ENCODE results near the gene NDUFS5.
"Not testable (repeated sequence)": the region's sequence is repeated elsewhere in the genome, so short reads cannot be mapped to it uniquely, and the experiment has no call there.

Gene NDUFS5

GRCh38 chr1:39016604-39017171 is 9.5 kb upstream of the NDUFS5 start:
- DNase-seq: no peak

- DNase-seq: no peak
These were observed 8.9 kb upstream of the NDUFS5 start for GRCh38 chr1:39017266-39017665.

GRCh38 chr1:39020494-39020893 is 5.7 kb upstream of the NDUFS5 start:
- not testable (repeated sequence) for DNase-seq

- DNase-seq: no peak
These were observed 4.7 kb upstream of the NDUFS5 start for GRCh38 chr1:39021426-39021825.

GRCh38 chr1:39023140-39023539 is 3.0 kb upstream of the NDUFS5 start:
- DNase-seq: no peak

GRCh38 chr1:39026866-39027507 is 837 bp downstream of the NDUFS5 start:
- no peak for DNase-seq

- no peak for DNase-seq
These were observed 8.0 kb downstream of the NDUFS5 start for GRCh38 chr1:39034114-39034654.

GRCh38 chr1:39036678-39037077 is 10.5 kb downstream of the NDUFS5 start:
- DNase-seq: no peak

- no peak for DNase-seq
These were observed 17.4 kb downstream of the NDUFS5 start for GRCh38 chr1:39043513-39043912.

- no peak for DNase-seq
These were observed 18.6 kb downstream of the NDUFS5 start for GRCh38 chr1:39044762-39045161.

GRCh38 chr1:39045231-39045630 is 19.1 kb downstream of the NDUFS5 start:
- DNase-seq: no peak

- no peak for DNase-seq
These were observed 20.6 kb downstream of the NDUFS5 start for GRCh38 chr1:39046613-39047210.

GRCh38 chr1:39047374-39048229 is 21.5 kb downstream of the NDUFS5 start:
- no peak for DNase-seq

GRCh38 chr1:39048745-39049370 is 22.7 kb downstream of the NDUFS5 start:
- no peak for DNase-seq

- no peak for DNase-seq
These were observed 23.9 kb downstream of the NDUFS5 start for GRCh38 chr1:39050001-39050400.

- DNase-seq: not testable (repeated sequence)
These were observed 25.2 kb downstream of the NDUFS5 start for GRCh38 chr1:39051193-39051850.

- no peak for DNase-seq
These were observed 25.8 kb downstream of the NDUFS5 start for GRCh38 chr1:39051956-39052355.

- DNase-seq: not testable (repeated sequence)
These were observed 29.1 kb downstream of the NDUFS5 start for GRCh38 chr1:39055213-39055710.

- not testable (repeated sequence) for DNase-seq
These were observed 35.4 kb downstream of the NDUFS5 start for GRCh38 chr1:39061516-39061915.

GRCh38 chr1:39061951-39062350 is 35.8 kb downstream of the NDUFS5 start:
- no peak for DNase-seq

- DNase-seq: no peak
These were observed 37.0 kb downstream of the NDUFS5 start for GRCh38 chr1:39063191-39063590.

GRCh38 chr1:39063775-39064174 is 37.6 kb downstream of the NDUFS5 start:
- no peak for DNase-seq
